GM18907 (cell line): Measurements from ENCODE around the gene RINT1.

Experiments
- ATAC-seq: cut with Tn5 transposase; IDR thresholded peaks from one replicate; pipeline ENCODE4 v1.9.1; 2021; ENCODE audit warnings: mild to moderate bottlenecking, moderate library complexity; ENCODE audit not compliant: unreplicated experiment

The RINT1 gene

GRCh38 chr7:105530546-105530945 lies 1.5 kb upstream of the RINT1 start:
- ATAC-seq, result no peak

DNA sequence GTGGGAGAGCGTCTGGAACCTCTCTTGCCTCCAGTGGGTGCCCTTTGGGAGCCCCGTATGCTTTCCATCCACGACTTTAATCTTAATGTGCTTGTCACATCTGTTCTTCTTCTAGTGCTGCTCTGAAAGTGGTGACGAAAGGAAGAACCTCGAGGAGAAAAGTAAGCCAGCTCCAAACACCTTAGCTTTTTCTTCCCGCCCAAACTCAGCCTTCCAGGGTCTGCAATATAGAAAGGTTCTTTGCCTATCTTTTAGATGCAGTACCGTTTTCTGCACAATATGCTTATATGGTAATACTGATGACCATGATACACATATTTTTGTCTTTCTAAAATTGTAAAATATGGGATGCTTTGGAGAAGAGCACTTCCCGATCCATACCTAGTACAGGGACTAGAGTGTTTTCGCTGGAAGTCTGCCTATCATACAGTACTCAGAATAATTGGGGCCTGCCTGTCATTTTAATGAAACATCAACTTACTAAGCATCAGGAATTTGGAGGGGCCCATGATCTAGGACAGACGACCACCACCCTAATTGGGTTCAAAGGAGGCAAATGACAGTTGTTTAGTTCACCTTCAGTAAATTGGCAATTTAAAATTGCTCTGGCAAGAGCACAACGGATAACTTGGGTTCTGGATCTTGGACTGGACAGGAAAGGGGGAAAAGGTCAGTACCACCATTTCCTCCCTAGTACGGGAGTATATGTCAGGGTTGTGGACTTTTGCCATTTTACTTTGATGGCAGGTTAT lies 884 bp downstream of the RINT1 start:
- ATAC-seq, result no peak

- ATAC-seq, result no peak
Measured at GRCh38 chr7:105538339-105538738, 6.3 kb downstream of the RINT1 start.

DNA sequence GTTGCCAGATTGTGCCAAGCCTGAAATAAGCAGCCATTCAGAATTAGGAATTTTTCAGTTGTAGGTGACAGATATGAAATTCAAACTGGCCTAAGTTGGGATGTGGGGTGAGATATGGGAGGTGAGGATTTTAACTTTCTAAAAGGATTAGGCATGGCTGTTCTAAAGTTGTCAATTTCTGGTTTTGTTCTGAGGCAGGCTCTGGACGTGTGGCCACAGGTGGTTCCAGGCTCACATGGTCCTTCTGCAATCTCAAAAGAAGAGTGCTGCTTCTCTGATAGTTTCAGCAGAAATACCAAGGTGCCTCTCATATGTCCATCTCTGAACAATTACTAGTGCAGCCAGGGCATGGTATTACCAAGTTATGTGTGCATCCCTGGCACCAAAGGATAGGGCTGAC lies 27.9 kb downstream of the RINT1 start:
- no peak for ATAC-seq

DNA sequence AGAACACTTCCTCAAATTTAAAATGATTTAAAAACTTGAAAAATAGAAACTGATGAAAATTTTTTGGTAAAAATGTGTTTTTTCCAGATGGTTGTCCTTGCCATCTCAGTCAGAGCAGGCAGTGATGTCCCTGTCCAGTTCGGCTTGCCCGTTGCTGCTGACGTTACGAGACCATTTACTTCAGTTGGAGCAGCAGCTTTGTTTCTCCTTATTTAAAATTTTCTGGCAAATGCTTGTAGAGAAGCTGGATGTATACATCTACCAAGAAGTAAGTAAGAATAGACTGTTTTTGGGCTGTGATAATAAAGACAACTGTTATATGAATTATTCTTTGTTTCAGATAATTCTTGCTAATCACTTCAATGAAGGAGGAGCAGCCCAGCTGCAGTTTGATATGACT lies 33.2 kb downstream of the RINT1 start:
- no peak for ATAC-seq

DNA sequence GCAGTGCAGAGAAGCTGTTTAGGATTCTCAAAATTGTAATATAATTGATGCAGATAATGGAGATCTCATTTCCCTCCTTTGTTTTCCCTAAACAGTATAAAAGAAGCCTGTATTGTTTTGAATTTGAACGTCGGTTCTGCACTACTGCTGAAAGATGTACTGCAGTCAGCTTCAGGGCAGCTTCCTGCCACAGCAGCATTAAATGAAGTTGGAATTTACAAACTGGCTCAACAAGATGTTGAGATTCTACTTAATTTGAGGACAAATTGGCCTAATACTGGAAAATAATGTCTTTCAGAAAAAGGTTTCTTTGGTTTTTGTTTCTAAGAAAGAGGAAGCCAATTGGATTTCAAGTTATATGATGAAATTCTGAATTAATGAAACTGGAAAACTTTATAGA lies 35.0 kb downstream of the RINT1 start:
- no peak for ATAC-seq

GRCh38 chr7:105567821-105568220 lies 35.8 kb downstream of the RINT1 start:
- ATAC-seq, result no peak

DNA sequence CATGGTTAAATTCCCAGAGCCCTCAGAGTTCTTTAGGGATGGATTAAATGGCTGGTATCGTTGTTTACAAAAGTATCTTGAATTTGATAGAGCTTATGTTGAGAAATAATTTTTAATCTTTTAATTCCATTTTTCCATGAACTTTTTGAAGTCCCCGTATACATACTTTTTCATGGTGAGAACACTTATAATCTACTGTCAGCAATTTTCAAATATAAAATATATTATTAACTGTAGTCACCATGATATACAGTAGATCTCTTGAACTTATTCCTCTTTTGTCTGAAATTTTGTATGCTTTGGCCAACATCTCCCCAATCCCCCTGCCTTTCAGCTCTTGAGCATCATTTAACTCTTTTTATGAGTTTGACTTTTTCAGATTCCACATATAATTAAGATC lies 39.9 kb downstream of the RINT1 start:
- ATAC-seq, result no peak

DNA sequence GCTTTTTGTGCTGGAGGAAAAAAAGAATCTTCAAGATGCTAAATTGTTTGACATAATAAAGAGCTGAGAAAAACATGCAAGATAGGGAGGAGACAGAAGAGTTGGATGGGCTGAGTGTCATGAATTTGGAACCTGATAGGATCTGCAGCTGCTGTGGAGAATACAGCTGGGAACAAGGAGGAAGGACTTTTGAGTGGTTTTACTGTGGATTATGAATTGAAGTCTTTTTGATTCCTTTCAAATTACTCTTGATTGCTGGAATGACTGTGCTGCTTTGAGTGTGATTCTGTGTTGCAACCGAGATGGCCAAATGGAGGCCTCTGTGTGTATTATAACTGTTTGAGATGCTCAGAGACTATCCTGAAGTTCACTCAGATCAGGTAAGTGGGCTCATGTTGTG lies 45.2 kb downstream of the RINT1 start:
- no peak for ATAC-seq

- ATAC-seq, result no peak
Measured at GRCh38 chr7:105578496-105578895, 46.5 kb downstream of the RINT1 start.

- no peak for ATAC-seq
Measured at GRCh38 chr7:105580022-105580740, 48.2 kb downstream of the RINT1 start.

DNA sequence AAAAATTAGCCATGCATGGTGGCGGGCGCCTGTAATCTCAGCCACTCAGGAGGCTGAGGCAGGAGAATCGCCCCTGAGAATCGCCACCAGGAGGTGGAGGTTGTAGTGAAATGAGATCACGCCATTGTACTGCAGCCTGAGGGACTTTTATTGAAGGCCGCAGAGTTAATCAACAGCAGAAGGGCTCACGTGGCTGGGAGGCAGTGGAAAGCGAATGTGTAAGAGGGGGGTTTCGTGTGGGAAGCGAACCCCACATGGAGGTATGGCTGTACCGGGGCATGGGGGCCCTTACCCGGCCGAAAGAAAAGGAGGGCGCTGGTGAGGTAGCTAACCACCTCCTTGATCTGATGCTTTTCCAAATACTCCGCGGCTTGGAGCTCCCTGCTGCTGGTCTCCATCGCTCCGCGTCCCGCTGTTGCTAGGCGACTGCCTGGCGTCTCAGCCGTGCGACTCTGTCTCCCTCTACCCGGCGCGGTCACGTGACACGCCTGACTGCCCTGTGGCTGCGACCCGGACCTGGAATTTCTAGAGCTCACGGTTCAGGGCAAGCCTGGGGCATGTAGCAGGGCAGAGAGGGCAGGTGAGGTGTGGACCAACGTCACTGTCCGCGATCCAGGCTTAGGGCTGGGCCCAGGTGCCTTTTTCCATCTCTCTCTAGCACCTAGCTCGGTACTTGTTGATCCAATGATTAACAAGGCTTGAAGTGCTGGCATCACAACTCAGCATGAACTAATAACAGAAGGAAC lies 49.2 kb downstream of the RINT1 start, which contains the start of gene EFCAB10:
TSS of gene EFCAB10 (minus strand) at position 428 of the 746 bp plus-strand sequence. CDS start at position 398, 30 bp downstream.
- ATAC-seq, result peak; percentile 87

DNA sequence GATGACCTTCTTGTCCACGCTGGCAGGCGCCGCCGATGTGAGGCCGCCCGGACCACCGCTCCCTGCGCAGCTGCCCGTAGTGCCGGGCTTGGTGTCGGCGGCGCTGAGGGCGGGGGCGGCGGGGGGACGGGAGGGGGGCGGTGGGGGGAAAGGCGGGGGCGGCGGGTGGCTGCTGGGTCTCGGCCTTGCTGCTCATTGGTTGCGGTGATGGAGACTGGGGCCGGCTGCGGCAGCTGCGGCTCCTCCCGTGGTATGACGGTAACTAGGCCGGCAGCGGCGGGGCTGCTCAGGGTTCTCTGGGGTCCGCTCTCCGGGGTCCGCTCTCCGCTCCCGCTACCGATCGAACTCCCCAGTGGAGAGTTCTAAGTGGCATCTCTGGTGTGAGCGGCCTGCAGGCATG lies 51.1 kb downstream of the RINT1 start:
- ATAC-seq, result no peak

GRCh38 chr7:105584165-105584564 lies 52.2 kb downstream of the RINT1 start:
- ATAC-seq, result no peak

DNA sequence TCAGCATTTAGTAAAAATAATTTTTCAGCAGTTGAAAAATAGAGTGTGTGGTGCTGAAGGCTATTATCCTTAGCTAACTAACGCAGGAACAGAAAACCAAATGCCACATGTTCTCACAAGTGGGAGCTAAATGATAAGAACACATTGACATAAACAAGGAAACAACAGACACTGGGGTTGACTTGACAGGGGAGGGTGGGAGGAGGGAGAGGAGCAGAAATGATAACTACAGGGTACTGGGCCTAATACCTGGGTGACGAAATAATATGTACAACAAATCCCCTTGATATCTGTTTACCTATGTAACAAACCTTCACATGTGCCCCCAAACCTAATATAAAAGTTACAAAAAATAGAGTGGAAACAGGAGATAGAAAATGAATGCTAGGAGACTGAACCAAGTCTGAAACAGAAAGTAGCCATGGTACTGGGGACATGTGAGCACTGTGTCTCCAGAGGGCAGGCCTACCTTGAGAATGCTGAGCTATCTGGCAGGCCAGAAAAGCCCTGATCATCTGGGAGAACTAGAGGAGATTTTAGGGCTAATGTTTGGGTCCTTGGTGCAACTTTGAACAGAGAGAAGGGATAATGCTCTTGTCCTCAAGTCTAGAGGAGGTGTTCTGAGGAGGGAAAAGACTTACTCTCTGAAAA lies 54.0 kb downstream of the RINT1 start:
- no peak for ATAC-seq

DNA sequence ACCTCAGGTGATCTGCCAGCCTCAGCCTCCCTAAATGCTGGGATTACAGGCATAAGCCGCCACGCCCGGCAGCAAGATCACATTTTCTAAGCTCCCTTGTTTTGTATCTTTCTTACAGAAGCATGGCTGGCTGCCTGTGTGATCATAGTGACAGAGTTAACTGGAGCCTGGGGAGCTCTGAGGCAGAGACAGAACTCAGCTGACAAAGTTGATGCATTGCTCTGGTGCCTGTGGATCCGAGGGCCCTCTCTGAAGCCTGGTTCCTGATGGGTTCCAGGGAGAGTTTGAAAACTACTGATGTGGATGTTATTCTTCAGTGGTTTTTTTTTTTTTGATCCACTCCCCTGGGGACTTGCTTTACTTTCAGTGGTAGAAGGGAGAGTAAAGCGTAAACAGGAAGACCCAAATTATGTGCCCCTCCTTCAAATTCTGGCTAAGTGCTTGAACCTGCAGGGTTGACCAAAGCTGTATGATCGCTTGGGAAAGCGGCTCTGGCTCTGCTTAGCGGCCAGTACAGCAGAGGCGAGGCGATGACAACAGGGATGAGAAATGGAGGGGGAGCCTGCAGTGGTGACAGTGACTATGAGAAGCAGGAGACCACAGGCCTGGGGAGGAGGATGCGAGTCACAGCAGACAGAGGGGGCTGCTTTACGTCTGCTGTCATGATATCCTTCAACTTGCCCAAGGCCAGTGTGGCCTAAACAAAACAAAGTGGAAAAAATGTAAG lies 56.1 kb downstream of the RINT1 start:
- ATAC-seq, result no peak

DNA sequence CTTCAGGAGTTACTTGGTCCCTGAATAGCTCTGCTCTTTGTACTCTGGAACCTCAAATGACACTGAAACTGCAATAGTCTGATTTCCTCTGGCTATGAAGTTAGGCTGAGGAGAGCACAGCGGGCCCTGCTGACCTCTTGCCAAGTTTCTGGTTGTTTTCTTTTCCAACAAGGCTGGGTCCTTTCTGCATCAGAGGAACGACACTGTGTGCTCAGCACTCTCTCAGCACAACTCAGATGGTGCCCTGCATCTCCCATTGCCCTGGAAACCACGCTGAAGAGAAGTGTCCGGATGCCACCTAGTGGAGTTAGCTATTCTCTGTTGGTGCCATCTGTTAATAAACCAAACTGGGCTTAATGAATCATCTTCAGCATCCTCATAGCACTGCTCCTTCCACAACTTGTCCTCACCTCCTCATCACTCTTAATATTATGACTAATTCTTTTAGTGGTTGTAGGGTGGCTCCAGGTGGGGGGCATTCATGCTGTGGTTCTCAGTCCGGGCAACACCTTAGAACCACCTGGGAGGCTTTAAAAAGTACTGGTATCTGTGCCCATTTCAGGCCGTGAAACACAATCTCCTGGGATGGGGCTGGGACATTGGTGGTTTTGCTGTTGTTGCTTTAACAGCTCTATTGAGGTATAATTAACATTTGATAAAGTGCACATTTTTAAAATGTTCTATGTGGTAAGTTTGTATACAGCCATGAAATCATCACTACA lies 57.5 kb downstream of the RINT1 start:
- ATAC-seq, result peak; percentile 94

- ATAC-seq, result no peak
Measured at GRCh38 chr7:105590793-105591192, 58.8 kb downstream of the RINT1 start.

- ATAC-seq, result no peak
Measured at GRCh38 chr7:105591522-105591921, 59.5 kb downstream of the RINT1 start.

DNA sequence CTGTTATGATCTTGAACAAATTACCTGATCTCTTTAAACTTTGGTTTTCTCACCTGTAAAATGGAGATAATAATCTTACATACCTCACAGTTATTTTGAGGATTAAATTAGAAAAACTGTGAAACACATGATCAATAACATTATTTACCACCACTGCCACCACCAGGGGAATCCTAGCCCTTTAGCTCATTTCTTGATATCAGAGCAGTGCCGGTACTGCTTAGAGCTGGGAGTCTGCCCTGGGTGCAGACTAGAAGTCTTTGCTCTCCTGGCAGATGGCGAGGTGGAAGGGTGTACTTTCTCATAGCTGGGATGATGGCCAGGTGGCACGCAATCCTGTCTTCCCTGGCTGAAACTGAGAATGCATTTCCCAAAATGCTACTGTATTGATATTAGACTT lies 62.0 kb downstream of the RINT1 start:
- ATAC-seq, result no peak
